Spleen (tissue), 7 donors: ENCODE measurements around the gene ANKRD66.

Source experiments
- CTCF ChIP-seq, 11 experiments: fragments of 200-600 bp in 7 of 11; fragments of 450-650 bp in 4 of 11; sonication (generic) in 4 of 11; IDR thresholded peaks in 8 of 11; conservative IDR thresholded peaks in 3 of 11; 1 replicate in 7 of 11; 2 replicates in 4 of 11; pipeline versions ENCODE4 v1.4.0 to v1.8.0; 2016 to 2021; ENCODE audit warnings: antibody characterized with exemption in 11 of 11, inconsistent platforms in 4 of 11, mild to moderate bottlenecking in 1 of 11
- POLR2A ChIP-seq, 3 donors: fragments of 450-650 bp; IDR thresholded peaks; one replicate each; pipeline ENCODE4 v1.5.1; 2017; ENCODE audit warnings: antibody characterized with exemption in 3 of 3, mild to moderate bottlenecking in 1 of 3
- POLR2AphosphoS5 ChIP-seq, 3 donors: sonication (generic); formaldehyde crosslinking; IDR thresholded peaks; one replicate each; pipeline ENCODE4 v1.5.1; 2017; ENCODE audit warnings: antibody characterized with exemption in 3 of 3
- donor health status: DM: no; HTN: no; CAD: no; lungs with moderate emphysema.
- donor health status: DM: no; HTN: no; CAD: no.
- donor health status: DM: no; HTN: no; CAD: no.

- TF ChIP-seq CTCF (IDR thresholded peaks at IDR 0.05 in 8 of 11, conservative IDR thresholded peaks at IDR 0.05 in 3 of 11) (no peak), POLR2AphosphoS5 (IDR thresholded peaks at IDR 0.05) (no peak), POLR2A (IDR thresholded peaks at IDR 0.05) (no peak)
Measured at GRCh38 chr6:46763466-46763865, 16.7 kb downstream of the ANKRD66 start.
